IMR-90 (cell line): ENCODE results near the gene ADIRF. TPM values are rescaled to one million over a fixed set of nuclear protein-coding genes. Genes with fewer than 3 reads are reported as not detected.

Experiments
- ATAC-seq: fragments of 200-7000 bp; cut with Tn5 transposase; 2 replicates; pipeline ENCODE4 v1.9.1; 2020; ENCODE audit warnings: low read depth, mild to moderate bottlenecking, moderate library complexity
- BruUV-seq: library from RNA; stranded (reverse); fragments of 400-500 nt; replicated peaks from 2 replicates; lab custom pipeline; 2021; lab: Mats Ljungman, UMichigan
- CTCF ChIA-PET: fragments of 300-600 bp; formaldehyde crosslinking; extraction: SDS; loops from one replicate; lab custom pipeline; 2021; ENCODE audit warnings: antibody characterized with exemption; lab: Yijun Ruan, JAX
- POLR2A ChIA-PET: fragments of 300-600 bp; sonication (Branson Sonifier 250); formaldehyde crosslinking; loops from one replicate; lab custom pipeline; 2022; ENCODE audit warnings: antibody characterized with exemption; ENCODE audit not compliant: unreplicated experiment; lab: Charles Lee
- DNase-seq: peaks from one replicate; pipeline ENCODE4 v3.0.0; 2013
- H2AFZ ChIP-seq: replicated peaks from 2 replicates; pipeline ENCODE3; 2013; ENCODE audit warnings: low read length, mild to moderate bottlenecking; ENCODE audit not compliant: poor library complexity
- H2AK5ac ChIP-seq: 2 replicates; pipeline ENCODE4 v1.6.1; 2013; ENCODE audit warnings: low read depth, low read length, inconsistent platforms
- H2AK9ac ChIP-seq: replicated peaks from 2 replicates; pipeline ENCODE3; 2013; ENCODE audit warnings: mild to moderate bottlenecking, low read depth, low read length, moderate library complexity; ENCODE audit not compliant: poor library complexity
- H2BK120ac ChIP-seq: 2 replicates; pipeline ENCODE4 v1.6.1; 2013; ENCODE audit warnings: low read depth, low read length, inconsistent platforms
- H2BK15ac ChIP-seq: 3 replicates; pipeline ENCODE4 v1.6.1; 2013; ENCODE audit warnings: low read depth, low read length, inconsistent platforms
- H2BK20ac ChIP-seq: 2 replicates; pipeline ENCODE4 v1.6.1; 2013; ENCODE audit warnings: low read depth, mild to moderate bottlenecking, inconsistent platforms, low read length, moderate library complexity
- H2BK5ac ChIP-seq: 2 replicates; pipeline ENCODE4 v1.6.1; 2013; ENCODE audit warnings: mild to moderate bottlenecking, low read depth, low read length, inconsistent platforms; ENCODE audit not compliant: poor library complexity, severe bottlenecking
- H3K14ac ChIP-seq: replicated peaks from 2 replicates; pipeline ENCODE4 v1.6.1; 2013; ENCODE audit warnings: low read depth, low read length, inconsistent platforms
- H3K18ac ChIP-seq: 2 replicates; pipeline ENCODE4 v1.6.1; 2013; ENCODE audit warnings: low read depth, low read length, control low read depth
- H3K23ac ChIP-seq: 2 replicates; pipeline ENCODE4 v1.6.1; 2013; ENCODE audit warnings: low read depth, low read length, inconsistent platforms
- H3K27ac ChIP-seq: 2 replicates; pipeline ENCODE4 v1.5.1; 2013; ENCODE audit warnings: mild to moderate bottlenecking, control low read depth, low read length; ENCODE audit not compliant: insufficient read depth
- H3K27me3 ChIP-seq: 2 replicates; pipeline ENCODE4 v1.6.1; 2013; ENCODE audit warnings: low read length; ENCODE audit not compliant: control insufficient read depth, insufficient read depth
- H3K36me3 ChIP-seq: 2 replicates; pipeline ENCODE4 v1.6.1; 2013; ENCODE audit warnings: low read length, mixed read lengths; ENCODE audit not compliant: control insufficient read depth, insufficient read depth
- H3K4ac ChIP-seq: 2 replicates; pipeline ENCODE4 v1.6.1; 2013; ENCODE audit warnings: low read depth, low read length, inconsistent platforms
- H3K4me1 ChIP-seq: 2 replicates; pipeline ENCODE4 v1.6.1; 2013; ENCODE audit warnings: low read length, mixed read lengths; ENCODE audit not compliant: control insufficient read depth, insufficient read depth
- H3K4me2 ChIP-seq: 2 replicates; pipeline ENCODE4 v1.6.1; 2013; ENCODE audit warnings: low read depth, mild to moderate bottlenecking, control low read depth, low read length, moderate library complexity
- H3K4me3 ChIP-seq: 2 replicates; pipeline ENCODE4 v1.5.1; 2013; ENCODE audit warnings: low read depth, mild to moderate bottlenecking, control low read depth, low read length, moderate library complexity; ENCODE audit not compliant: insufficient read depth
- H3K56ac ChIP-seq: 2 replicates; pipeline ENCODE4 v1.6.1; 2013; ENCODE audit warnings: low read length, inconsistent platforms; ENCODE audit not compliant: insufficient read depth; ENCODE audit errors: extremely low read depth
- H3K79me1 ChIP-seq, 2 experiments: 2 replicates each; pipeline ENCODE4 v1.6.1; 2013; ENCODE audit warnings: low read length in 2 of 2, inconsistent platforms in 1 of 2, low read depth in 1 of 2
- H3K9ac ChIP-seq: 2 replicates; pipeline ENCODE4 v1.6.1; 2013; ENCODE audit warnings: low read depth, low read length, control low read depth
- H3K9me1 ChIP-seq: 2 replicates; pipeline ENCODE4 v1.6.1; 2013; ENCODE audit warnings: low read length, inconsistent platforms; ENCODE audit not compliant: insufficient read depth
- H3K9me3 ChIP-seq: 2 replicates; pipeline ENCODE4 v1.6.1; 2013; ENCODE audit warnings: low read length; ENCODE audit not compliant: control insufficient read depth, insufficient read depth
- H4K20me1 ChIP-seq: 2 replicates; pipeline ENCODE4 v1.6.1; 2013; ENCODE audit warnings: low read length, inconsistent platforms; ENCODE audit not compliant: insufficient read depth
- H4K5ac ChIP-seq: 2 replicates; pipeline ENCODE4 v1.6.1; 2013; ENCODE audit warnings: mild to moderate bottlenecking, low read depth, low read length, control low read depth
- H4K8ac ChIP-seq, 2 experiments: 2 replicates each; pipeline ENCODE4 v1.6.1; 2013; ENCODE audit warnings: low read depth in 2 of 2, low read length in 2 of 2, control low read depth in 1 of 2, inconsistent platforms in 1 of 2
- H4K91ac ChIP-seq: 2 replicates; pipeline ENCODE4 v1.6.1; 2013; ENCODE audit warnings: low read depth, low read length, inconsistent platforms; ENCODE audit not compliant: insufficient read depth
- BHLHE40 ChIP-seq: fragments of 150-350 bp; IDR thresholded peaks from 2 replicates; pipeline ENCODE4 v1.6.1; 2016; ENCODE audit warnings: mild to moderate bottlenecking, low read depth, low read length
- RAD21 ChIP-seq: IDR thresholded peaks from 2 replicates; pipeline ENCODE4 v1.6.1; 2012; ENCODE audit warnings: low read length, improper control_type of control experiment
- RCOR1 ChIP-seq: IDR thresholded peaks from 2 replicates; pipeline ENCODE4 v1.6.1; 2012; ENCODE audit warnings: mild to moderate bottlenecking, low read length, improper control_type of control experiment; ENCODE audit not compliant: insufficient replicate concordance
- WGBS, 2 experiments: methylation state at CpG; one replicate each; pipeline versions ENCODE4 v1.1.5 to v1.1.7; 2013; ENCODE audit warnings: missing lambda C conversion rate in 2 of 2; ENCODE audit not compliant: insufficient read length in 1 of 2; ENCODE audit errors: extremely low coverage in 2 of 2; 5-methylcytosine and 5-hydroxymethylcytosine counted together
- dilution Hi-C: fragments of 300-500 bp; cut with HindIII; formaldehyde crosslinking; loops from one replicate; pipeline ENCODE4 v1.14.3; 2018; ENCODE audit warnings: low sequenced_read_pairs; ENCODE audit not compliant: unreplicated experiment
- in situ Hi-C: fragments of 300-500 bp; cut with MboI; formaldehyde crosslinking; loops from 3 replicates; pipeline ENCODE4 v1.14.3; 2019; ENCODE audit warnings: low sequenced_read_pairs, inconsistent platforms, mixed read lengths
- intact Hi-C: fragments of 100-400 bp; cut with micrococcal nuclease; formaldehyde crosslinking; loops from 2 replicates; pipeline ENCODE4 v1.10.0; 2022
- polyA plus RNA-seq, 3 experiments: library from polyadenylated mRNA; depleted of rRNA; stranded (reverse); fragments of >200 nt; gene quantifications; 2 replicates each; pipeline ENCODE4 v1.2.3, GENCODE V29; 2012; ENCODE audit warnings: low replicate concordance in 1 of 3
- total RNA-seq: library from RNA; depleted of rRNA; stranded (reverse); fragments of >200 nt; gene quantifications from 2 replicates; pipeline ENCODE4 v1.2.3, GENCODE V29; 2012

ADIRF gene
- total and polyA plus RNA-seq, 2 of the 4 experiments (the other 2 are of a cell fraction): 2.3 to 7.2 TPM

- Histone ChIP-seq H2AFZ (peak overlapping the region; percentile 79), H3K9ac (no peak overlapping the region), H3K4me1 (peaks cover 21% of the 10 kb centered on the region), H4K20me1 (no peaks in the 10 kb centered on the region), H2BK20ac (no peak overlapping the region), H3K27ac (no peak overlapping the region), H3K4me2 (no peak overlapping the region), H4K91ac (no peak overlapping the region; the same call in 1 of the 2 replicates), H2BK120ac (peak overlapping the region; percentile 15; the same call in 1 of the 2 replicates), H2AK9ac (peak overlapping the region; percentile 15), H2BK5ac (no peak overlapping the region), H3K36me3 (no peaks in the 10 kb centered on the region), H4K5ac (no peak overlapping the region; the same call in 1 of the 2 replicates), H3K4me3 (no peak overlapping the region), H3K79me1 (peaks cover 0 to 11% of the 10 kb centered on the region in 2 experiments; a peak in 1 of 4 replicates), H3K56ac (no peak overlapping the region), H3K14ac (0 out of 2 replicates have a peak overlapping the region, but pooled peaks have one; percentile 51), H2AK5ac (no peak overlapping the region), H4K8ac (no peak overlapping the region), H3K18ac (no peak overlapping the region), H3K9me1 (peaks cover 10% of the 10 kb centered on the region), H3K23ac (no peak overlapping the region), H3K27me3 (no peaks in the 10 kb centered on the region), H2BK15ac (no peak overlapping the region), H3K9me3 (peaks cover 3% of the 10 kb centered on the region), H3K4ac (no peak overlapping the region)
- dilution Hi-C loops: no loop called here
- in situ Hi-C loops: no loop called here
- WGBS, 2 experiments: no CpG with 5 or more reads among the region's 16 CpGs
- no peak for DNase-seq
- TF ChIP-seq RCOR1 (no peak), BHLHE40 (no peak), RAD21 (no peak)
- no peak for ATAC-seq
- intact Hi-C loops: no loop called here
- no TSS peak for BruUV-seq
- ChIA-PET CTCF (no interaction called here), POLR2A (no interaction called here)
Measured at GRCh38 chr10:86955501-86956194, 12.6 kb upstream of the ADIRF start.
